HG03342 (cell line): Measurements from ENCODE around the gene SLC25A42.
"Not testable (repeated sequence)": the region's sequence is repeated elsewhere in the genome, so short reads cannot be mapped to it uniquely, and the experiment has no call there.

Experiments used
- ATAC-seq: cut with Tn5 transposase; IDR thresholded peaks from one replicate; pipeline ENCODE4 v1.9.1; 2021; ENCODE audit warnings: mild to moderate bottlenecking, moderate library complexity; ENCODE audit not compliant: unreplicated experiment

Gene SLC25A42

GRCh38 chr19:19101540-19101939 lies 37.7 kb downstream of the SLC25A42 start:
- no peak for ATAC-seq

DNA sequence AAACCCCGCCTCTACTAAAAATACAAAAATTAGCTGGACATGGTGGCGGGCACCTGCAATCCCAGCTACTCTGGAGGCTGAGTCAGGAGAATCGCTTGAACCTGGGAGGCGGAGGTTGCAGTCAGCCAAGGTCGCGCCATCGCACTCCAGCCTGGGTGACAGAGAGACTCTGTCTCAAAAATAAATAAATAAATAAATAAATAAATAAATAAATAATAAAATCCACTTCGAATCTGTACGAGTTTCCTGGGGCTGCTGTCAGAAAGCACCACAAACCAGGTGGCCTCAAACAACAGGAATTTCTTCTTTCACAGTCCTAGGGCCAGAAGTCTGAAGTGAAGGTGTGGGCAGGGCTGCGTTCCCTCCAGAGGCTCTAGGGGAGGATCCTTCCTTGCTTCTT lies 38.8 kb downstream of the SLC25A42 start:
- ATAC-seq: not testable (repeated sequence)

- ATAC-seq: no peak
Measured at GRCh38 chr19:19103167-19103566, 39.4 kb downstream of the SLC25A42 start.

DNA sequence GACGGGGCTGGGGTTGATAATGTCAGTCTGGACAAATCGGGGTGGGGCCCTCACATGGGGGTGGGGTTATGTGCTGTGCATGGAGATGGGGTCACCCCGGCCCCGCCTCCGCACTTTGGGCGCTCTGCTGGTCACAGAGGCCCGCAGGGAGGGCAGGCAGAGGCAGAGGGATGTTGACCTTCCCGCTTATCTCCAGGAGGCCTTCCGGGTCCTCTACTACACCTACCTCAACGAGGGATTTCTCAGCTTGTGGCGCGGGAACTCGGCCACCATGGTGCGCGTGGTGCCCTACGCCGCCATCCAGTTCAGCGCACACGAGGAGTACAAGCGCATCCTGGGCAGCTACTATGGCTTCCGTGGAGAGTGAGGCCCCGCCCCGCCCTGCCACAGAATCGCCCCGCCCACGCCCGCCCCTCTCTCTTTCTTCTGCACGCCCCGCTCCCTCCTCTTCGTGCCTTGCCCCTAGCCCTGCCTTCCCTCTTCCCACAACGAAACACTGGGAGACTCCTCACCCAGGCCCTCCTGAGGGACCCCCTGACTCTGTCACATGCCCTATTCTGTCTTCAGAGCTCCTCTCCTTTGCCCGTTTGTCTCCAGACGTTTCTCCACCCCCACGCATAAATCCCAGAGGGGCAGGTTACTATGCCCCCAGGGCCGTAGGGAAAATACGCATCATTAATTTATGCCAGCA lies 41.7 kb downstream of the SLC25A42 start:
- no peak for ATAC-seq

GRCh38 chr19:19106056-19106551 lies 42.3 kb downstream of the SLC25A42 start:
- ATAC-seq: no peak

- ATAC-seq: not testable (repeated sequence)
Measured at GRCh38 chr19:19106938-19107337, 43.1 kb downstream of the SLC25A42 start.

GRCh38 chr19:19107654-19108053 lies 43.9 kb downstream of the SLC25A42 start:
- ATAC-seq: no peak

DNA sequence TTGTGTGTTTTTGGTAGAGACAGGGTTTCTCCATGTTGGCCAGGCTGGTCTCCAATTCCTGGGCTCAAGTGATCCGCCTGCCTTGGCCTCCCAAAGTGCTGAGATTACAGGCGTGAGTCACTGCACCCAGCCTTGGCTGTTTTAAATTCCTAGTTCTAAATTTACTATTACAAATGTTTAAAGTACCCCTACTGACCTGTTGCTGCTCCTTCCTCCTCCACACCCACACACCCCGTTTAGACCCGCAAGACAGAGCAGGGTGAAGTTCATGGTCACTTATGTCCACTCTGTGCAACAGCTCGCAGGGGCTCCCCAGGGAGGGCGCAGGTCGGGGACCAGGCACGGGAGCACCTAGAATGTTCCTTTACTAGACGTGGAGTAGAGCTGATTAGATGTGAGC lies 45.8 kb downstream of the SLC25A42 start:
- ATAC-seq: no peak

DNA sequence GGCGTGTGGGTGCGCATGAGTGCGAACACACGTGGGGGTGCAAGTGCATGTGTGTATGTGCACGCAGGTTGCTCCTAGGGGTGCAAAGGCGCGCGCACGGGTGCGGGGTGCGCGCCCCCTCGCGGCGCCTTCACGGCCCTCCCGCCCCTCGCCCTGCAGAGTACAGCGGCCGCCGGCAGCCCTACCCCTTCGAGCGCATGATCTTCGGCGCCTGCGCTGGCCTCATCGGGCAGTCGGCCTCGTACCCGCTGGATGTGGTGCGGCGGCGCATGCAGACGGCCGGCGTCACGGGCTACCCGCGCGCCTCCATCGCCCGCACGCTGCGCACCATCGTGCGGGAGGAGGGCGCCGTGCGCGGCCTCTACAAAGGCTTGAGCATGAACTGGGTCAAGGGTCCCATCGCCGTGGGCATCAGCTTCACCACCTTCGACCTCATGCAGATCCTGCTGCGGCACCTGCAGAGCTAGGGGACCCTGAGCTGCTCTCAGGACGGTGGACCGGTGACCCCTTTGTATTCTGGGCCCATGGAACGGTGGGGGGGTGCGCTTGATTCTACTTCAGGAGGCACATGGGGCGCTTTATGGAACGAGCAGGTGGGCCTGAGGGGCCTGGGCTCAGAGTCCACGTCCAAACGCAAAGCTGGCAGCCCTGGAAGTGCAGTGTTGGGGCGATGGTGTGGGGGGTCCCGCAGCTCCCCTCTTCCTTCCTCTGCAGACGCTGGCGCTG lies 46.8 kb downstream of the SLC25A42 start:
- ATAC-seq: no peak

GRCh38 chr19:19111136-19111835 lies 47.5 kb downstream of the SLC25A42 start:
- no peak for ATAC-seq

GRCh38 chr19:19111967-19112580 lies 48.3 kb downstream of the SLC25A42 start:
- ATAC-seq: no peak

DNA sequence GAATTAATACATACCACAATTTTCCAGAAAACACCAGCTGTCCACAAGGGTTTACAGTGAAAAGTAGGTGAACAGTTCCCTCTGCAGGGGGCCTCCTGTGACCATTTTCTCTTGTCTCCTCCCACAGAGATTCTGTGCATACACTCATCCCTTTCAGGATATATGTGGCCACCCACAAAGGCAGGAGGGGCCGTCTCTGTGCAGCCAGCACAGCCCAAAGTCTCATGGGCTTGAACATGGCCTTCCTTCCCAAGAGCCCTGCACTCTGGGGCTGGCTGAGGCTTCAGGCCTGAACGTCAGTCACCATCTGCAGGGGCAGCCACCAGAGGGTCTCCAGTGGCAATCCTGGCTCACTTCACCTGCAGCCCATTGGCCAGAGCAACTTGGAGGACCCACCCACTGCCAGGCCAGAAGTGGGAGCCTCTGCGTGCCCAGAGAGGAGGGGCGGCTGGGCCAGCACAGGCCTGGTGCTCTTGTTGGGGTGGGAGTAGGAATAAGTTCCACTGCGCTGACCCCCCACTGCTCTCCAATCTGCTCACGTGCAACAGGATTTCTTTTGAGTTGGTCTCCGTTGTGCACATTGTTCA lies 49.3 kb downstream of the SLC25A42 start:
- ATAC-seq: no peak

DNA sequence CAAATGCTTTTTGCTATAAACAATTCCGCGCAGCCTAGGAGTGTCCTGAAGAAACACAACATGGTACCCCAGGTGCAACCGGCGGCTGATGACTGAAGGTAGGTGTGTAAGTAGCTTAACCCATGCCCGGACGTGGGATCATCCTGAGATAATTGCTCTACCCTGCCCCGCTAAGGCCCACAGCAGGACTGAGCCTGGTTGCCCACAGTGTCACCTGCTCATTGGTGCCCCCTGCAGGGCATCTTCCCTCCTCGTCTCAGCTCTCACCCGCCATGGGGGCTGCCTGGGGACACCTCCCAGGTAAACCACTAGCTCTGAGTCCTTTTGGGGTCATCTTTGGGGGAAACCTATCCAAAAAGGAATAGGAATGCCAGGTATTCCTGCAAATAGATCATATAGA lies 52.2 kb downstream of the SLC25A42 start:
- no peak for ATAC-seq

DNA sequence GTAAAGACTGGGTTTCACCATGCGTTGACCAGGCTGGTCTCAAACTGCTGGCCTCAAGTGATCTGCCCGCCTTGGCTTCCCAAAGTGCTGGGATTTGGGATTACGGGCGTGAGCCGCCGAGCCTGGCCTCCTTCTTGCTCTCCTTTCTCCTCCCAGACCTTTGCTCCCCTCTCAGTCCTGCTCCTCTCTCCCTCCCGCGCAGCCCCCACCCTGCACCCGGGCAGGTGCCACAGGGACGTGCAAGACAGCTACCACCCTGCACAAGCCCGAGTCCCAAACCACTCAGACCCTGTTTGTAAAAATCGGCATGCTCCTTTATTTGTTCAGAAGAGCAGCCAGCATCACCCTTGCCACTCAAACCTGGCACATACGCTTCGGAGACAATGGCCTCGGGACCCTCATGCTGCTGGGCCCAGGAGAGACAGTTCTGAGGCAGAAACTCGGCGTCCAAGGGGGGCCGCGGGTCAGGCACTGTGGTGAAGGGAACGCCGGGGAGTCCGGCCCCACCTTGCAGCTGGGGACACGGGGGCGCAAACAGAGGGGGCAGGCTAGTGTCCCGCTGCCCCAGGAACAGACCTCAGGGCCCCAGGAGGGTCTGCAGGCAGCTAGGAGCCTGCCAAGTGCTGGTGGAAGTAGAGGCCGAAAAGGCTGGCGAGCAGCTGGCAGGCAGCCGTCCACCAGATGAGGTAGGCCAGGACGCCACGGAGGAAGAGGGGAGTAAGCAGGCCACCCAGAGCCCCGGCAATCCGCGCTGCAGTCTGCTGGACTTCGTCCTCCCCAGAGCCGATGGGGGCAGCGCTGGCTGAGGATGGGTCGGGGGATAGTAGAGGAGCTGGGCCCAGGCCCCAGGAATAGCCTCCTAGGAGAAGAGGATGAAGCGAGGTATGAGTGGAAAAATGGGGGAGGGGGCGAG lies 55.8 kb downstream of the SLC25A42 start:
- ATAC-seq: no peak

DNA sequence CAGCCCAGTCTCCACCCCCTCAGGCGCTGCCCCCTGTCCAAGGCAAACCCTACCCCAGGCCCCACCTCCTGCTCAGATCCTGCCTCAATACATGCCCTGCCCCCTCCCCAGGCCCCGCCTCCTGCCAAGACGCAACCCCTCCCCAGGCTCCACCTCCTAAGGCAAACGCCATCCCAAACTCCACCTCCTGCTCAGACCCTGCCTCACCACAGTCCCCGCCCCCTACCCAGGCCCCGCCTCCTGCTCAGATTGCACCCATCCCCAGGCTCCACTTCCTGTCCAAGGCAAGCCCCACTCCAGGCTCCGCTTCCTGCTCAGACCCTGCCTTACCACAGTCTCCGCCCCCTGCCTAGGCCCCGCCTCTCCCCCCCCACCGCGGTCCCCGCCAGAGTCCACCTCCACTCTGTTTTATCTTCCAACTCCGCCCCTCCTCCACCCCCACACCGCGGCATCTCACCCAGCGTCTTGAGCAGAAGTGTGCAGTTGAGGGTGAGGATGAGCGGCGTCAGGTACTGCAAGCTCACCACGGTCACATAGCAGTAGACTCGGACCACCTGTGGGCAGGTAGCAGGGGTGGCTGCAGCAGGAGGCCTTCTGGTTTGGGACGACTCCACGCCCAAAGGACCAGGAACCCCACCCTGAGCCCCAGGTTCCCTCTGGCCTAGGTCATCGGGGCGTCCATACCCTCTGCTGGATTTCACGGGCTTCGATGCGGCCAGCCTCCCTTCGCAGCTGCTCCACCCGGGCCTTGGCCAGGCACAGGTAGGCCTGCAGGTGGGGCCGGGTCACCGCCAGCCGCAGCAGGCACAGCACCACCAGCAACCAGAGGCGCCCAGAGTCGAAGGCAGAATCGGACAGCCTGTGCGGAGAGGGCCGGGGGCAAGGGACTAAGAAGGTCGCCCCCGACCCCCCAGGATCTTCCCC lies 56.8 kb downstream of the SLC25A42 start:
- no peak for ATAC-seq

DNA sequence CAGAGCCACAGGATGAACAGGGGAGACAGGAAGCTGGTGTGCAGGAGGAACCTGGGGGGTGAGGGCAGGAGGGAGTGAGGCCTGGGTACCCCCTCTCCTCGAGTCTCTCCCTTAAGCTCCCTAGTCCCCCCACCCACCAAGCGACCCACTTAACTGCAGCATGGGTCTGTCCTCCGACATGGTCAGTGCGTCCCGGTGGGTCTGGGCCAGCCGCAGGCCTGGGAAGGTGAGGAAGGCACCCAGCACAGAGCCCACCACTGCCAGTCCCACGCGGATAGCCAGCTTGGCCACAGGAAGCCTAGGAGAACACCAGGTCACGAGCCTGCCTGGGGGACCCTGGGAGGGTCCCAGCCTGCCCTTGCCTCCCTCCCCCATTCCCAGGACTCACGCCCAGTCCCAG lies 57.6 kb downstream of the SLC25A42 start:
- no peak for ATAC-seq

DNA sequence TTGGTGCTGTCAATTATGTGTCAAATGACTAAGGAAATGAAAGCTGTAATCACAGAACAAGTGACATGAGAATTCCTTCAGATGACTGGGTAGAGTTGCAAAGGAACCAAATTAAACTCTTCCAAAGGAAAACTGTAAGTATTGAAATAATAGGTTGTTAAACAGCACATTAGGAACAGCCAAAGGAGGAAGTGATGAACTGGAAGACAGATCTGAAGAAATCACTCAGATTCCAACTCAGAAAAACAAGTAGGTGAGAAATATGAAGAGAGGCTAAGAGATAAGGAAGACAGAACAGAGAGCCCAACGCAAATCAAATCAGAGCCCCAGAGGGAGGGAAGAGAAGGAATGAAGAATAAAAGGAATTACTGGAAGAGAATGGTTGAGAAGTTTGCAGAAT lies 59.1 kb downstream of the SLC25A42 start:
- ATAC-seq: no peak

DNA sequence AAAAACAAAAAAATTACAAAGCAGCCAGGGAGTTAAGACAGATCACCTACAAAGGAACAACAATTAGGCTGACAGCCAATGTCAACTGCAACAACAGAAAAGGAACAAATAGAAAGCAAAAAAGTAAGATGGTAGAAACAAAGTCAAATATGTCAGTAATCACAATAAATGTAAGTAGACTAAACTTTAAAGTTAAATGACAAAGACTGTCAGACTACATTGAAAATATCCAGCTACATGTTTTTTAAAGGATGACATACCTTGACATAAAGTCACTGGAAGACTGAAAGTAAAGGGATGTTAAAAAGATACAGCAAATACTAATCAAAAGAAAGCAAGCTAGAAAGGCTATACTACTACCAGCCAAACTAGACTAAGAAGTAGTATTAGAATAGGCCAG lies 59.6 kb downstream of the SLC25A42 start:
- no peak for ATAC-seq

GRCh38 chr19:19126102-19126501 lies 62.3 kb downstream of the SLC25A42 start:
- ATAC-seq: no peak
